Effector CD8-positive, alpha-beta T cell (primary cell): ENCODE results near the gene PSME2.

Experiments used
- DNase-seq: peaks from one replicate; lab custom pipeline; 2025; lab: John Stamatoyannopoulos, UW

PSME2 gene

DNA sequence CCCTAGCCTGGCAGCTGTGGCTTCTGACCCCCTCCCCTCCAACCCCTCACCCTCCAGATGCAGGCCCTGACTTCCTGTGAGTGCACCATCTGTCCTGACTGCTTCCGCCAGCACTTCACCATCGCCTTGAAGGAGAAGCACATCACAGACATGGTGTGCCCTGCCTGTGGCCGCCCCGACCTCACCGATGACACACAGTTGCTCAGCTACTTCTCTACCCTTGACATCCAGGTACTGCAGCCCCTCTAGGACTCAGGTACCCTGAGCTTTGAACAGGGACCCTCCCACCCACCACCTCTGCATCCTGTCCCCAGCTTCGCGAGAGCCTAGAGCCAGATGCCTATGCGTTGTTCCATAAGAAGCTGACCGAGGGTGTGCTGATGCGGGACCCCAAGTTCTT is 8.7 kb upstream of the PSME2 start:
- DNase-seq: no peak

- no peak for DNase-seq
These were observed 5.1 kb upstream of the PSME2 start for GRCh38 chr14:24151404-24152080.

DNA sequence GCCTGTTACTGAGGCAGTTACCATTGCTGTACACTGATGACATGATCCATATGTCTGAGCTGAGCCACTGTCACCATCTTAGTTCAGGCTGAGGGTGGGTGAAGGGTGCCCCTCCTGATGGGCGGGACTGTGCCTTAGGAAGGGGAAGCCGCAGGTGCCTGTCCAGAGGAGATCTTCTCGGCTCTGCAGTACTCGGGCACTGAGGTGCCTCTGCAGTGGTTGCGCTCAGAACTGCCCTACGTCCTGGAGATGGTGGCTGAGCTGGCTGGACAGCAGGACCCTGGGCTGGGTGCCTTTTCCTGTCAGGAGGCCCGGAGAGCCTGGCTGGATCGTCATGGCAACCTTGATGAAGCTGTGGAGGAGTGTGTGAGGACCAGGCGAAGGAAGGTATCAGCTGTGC is 4.6 kb upstream of the PSME2 start:
- no peak for DNase-seq

GRCh38 chr14:24150567-24150966 is 4.2 kb upstream of the PSME2 start:
- DNase-seq: no peak

DNA sequence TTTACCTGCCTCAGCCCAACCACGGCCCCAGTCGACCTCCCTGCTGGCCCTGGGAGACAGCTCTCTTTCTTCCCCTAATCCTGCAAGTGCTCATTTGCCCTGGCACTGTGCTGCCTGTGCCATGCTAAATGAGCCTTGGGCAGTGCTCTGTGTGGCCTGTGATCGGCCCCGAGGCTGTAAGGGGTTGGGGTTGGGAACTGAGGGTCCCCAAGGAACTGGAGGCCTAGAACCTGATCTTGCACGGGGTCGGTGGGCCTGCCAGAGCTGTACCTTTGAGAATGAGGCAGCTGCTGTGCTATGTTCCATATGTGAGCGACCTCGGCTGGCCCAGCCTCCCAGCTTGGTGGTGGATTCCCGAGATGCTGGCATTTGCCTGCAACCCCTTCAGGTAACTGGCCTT is 3.7 kb upstream of the PSME2 start:
- no peak for DNase-seq

- no peak for DNase-seq
These were observed 3.0 kb upstream of the PSME2 start for GRCh38 chr14:24149302-24149969.

DNA sequence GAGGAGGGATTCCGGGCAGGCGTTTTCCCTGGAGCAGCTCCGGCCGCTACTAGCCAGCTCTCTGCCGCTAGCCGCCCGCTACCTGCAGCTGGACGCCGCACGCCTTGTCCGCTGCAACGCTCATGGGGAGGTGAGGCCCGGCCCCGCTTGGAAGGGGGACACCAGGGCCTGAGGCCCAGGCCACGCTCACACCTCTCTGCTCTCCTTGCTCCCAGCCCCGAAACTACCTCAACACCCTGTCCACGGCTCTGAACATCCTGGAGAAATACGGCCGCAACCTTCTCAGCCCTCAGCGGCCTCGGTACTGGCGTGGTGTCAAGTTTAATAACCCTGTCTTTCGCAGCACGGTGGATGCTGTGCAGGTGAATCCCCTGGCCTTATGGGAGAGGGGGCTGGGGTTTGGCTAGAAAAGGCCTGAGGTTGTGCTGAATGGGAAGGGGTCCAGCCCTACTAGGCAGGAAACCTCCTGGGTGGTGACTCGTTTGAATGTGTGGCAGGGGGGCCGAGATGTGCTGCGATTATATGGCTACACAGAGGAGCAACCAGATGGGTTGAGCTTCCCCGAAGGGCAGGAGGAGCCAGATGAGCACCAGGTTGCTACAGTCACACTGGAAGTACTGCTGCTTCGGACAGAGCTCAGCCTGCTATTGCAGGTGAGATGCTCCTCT is 1.5 kb upstream of the PSME2 start:
- DNase-seq: no peak

GRCh38 chr14:24146978-24147760 is 759 bp upstream of the PSME2 start, which contains the start of gene RNF31:
Gene RNF31, plus strand, starts transcription at chr14:24147498. Its CDS starts 201 bp downstream, at chr14:24147699.
- DNase-seq: peak; percentile 94

- no peak for DNase-seq
These were observed 539 bp downstream of the PSME2 start for GRCh38 chr14:24145690-24146452.

GRCh38 chr14:24145219-24145618 is 1.2 kb downstream of the PSME2 start:
- DNase-seq: no peak

GRCh38 chr14:24144451-24144850 is 2.0 kb downstream of the PSME2 start:
- no peak for DNase-seq

- DNase-seq: no peak
These were observed 2.9 kb downstream of the PSME2 start for GRCh38 chr14:24143511-24143910.

- peak; percentile 99 for DNase-seq
These were observed 5.1 kb downstream of the PSME2 start, which contains the start of gene EMC9 for GRCh38 chr14:24141097-24141880. Gene EMC9, minus strand, starts transcription at chr14:24141591. Its CDS starts 287 bp downstream, at chr14:24141304.

DNA sequence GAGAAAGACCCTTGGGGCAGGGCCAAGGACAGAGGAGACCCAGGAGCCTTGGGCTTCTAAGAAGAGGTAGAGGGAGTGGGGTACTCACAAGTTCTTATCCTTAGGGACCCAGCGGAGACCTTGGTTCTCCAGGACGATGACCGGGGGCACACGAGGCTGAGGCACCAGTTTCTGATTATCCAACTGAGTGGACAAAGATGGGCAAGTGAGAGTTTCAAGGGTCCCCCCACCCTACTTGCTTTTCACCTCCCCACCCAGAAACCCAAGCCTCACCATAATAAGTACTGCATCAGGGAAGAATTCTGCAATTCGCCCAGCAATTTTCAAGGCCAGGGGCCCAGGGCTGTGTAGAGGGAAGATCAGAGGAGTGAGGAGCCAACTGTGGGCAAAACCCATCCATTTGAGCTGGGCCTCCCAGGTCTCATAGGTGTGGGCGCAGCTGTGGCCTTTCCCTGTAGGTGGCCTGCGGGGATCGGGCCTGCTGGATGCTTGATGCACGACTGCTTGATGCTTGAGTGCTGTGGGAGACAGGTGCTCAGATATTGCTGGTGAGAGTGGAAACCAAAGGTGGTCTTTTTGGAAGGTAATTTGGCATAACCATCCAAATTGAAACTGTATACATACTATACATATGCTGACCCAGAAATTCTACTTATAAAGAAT is 7.0 kb downstream of the PSME2 start:
- DNase-seq: no peak

DNA sequence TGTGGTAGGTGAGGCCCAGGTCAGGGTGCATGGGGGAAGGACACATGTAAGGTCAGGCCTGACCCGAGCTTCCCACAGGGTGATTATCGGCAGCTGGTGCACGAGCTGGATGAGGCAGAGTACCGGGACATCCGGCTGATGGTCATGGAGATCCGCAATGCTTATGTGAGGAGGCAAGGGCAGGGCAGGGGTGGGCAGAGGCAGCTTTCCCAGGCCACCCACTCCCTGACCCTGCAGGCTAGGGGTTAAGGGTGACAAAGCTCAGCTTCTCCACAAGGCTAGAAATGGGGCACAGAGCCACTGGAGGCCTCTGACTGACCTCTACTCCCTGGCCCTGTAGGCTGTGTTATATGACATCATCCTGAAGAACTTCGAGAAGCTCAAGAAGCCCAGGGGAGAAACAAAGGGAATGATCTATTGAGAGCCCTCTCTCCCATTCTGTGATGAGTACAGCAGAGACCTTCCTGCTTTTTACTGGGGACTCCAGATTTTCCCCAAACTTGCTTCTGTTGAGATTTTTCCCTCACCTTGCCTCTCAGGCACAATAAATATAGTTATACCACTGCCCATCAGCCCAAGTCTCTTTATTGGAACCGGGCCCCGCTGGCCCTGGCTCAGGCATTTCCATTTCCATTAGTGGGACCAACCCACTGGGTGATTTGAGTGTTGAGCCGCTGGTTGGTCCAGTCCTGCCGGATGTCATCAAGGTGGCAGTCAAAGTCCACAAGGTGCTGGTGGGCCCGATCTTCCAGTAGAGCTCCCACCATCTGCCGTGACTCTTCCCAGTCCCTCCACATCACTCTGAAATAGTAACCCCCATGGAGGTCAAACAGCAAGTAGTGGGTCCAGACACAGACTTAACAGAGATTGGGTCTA is 7.8 kb downstream of the PSME2 start:
- DNase-seq: no peak

DNA sequence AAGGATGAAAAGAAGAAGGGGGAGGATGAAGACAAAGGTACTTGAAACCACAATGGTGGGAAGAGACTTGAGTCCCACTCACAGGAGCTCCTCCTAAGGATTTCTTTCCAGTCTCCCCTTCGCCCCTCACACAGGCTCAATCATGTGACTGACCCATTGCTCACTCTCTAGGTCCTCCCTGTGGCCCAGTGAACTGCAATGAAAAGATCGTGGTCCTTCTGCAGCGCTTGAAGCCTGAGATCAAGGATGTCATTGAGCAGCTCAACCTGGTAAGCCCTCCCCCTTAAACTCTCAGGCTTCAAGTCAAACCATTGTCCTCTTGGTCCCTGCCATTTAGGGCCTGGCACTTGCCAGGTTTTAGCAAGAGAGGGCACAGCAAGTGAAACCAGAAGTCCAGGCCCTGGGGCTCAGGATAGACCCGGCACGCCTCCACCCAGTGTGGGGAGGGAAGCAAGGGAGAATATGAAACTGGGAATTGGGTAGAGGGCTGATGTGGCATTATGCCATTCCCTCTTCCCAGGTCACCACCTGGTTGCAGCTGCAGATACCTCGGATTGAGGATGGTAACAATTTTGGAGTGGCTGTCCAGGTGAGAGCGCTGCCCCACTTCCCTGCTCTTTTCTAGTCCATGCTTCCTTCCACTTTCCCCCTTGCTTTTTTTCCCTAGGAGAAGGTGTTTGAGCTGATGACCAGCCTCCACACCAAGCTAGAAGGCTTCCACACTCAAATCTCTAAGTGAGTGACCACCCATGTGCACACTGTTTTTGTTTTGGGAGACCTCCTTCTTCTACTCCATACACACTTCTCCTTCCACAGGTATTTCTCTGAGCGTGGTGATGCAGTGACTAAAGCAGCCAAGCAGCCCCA is 8.6 kb downstream of the PSME2 start:
- no peak for DNase-seq

- DNase-seq: no peak
These were observed 9.5 kb downstream of the PSME2 start for GRCh38 chr14:24136684-24137528.
